ENCODE data around the gene IL36RN.

DNA sequence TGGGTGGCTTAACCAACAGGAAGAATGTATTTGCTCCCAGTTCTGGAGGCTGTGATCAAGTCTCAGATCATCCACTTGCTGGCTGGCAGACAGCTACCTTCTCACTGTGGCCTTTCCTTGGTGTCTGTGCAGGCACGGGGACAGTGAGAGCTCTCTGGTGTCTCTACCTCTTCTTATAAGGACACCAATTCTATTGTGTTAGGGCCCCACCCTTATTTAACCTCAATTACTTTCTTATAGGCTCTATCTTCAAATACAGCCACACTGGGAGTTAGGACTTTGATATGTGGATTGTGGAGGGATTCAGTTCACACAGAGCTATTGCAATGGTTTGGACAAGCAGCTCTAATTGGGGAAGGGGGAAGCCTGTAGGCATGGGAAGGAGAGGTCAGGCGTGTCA lies 43.1 kb downstream of the IL36RN start:
- no peak for TF ChIP-seq POLR2A (IDR thresholded peaks at IDR 0.05; ENCODE audit: low read length)
- TF ChIP-seq GATA1 (IDR thresholded peaks at IDR 0.05; ENCODE audit: low read depth, low read length) = no peak
